Uterus (tissue), 4 donors: ENCODE results near the gene FUT2. TPM values are rescaled to one million over a fixed set of nuclear protein-coding genes. Genes with fewer than 3 reads are reported as not detected.

ENCODE experiments used
- DNase-seq, 2 donors: peaks; one replicate each; pipeline ENCODE4 v3.0.0-alpha.2; 2019 to 2020
- H3K27ac ChIP-seq, 2 donors: fragments of 200-600 bp; sonication (generic); 1 replicate in 1 of 2; 2 replicates in 1 of 2; pipeline ENCODE4 v1.5.1; 2016 to 2018
- H3K27me3 ChIP-seq, 2 donors: fragments of 200-600 bp; sonication (generic); one replicate each; pipeline ENCODE4 v1.5.1; 2018 to 2019; ENCODE audit warnings: control low read depth in 1 of 2
- H3K36me3 ChIP-seq, 2 donors: fragments of 200-600 bp; sonication (generic); one replicate each; pipeline ENCODE4 v1.5.1; 2019; ENCODE audit warnings: control low read depth in 1 of 2
- H3K4me1 ChIP-seq, 2 donors: fragments of 200-600 bp; sonication (generic); one replicate each; pipeline ENCODE4 v1.5.1; 2018 to 2019; ENCODE audit warnings: control low read depth in 1 of 2
- H3K4me3 ChIP-seq, 2 donors: fragments of 200-600 bp; sonication (generic); 1 replicate in 1 of 2; 2 replicates in 1 of 2; pipeline ENCODE4 v1.5.1; 2018 to 2019; ENCODE audit warnings: mild to moderate bottlenecking in 1 of 2
- H3K9me3 ChIP-seq, 2 donors: fragments of 200-600 bp; sonication (generic); one replicate each; pipeline ENCODE4 v1.5.1; 2019; ENCODE audit warnings: control low read depth in 1 of 2
- POLR2A ChIP-seq, 2 donors: fragments of 450-650 bp; IDR thresholded peaks; one replicate each; pipeline ENCODE4 v1.6.1; 2016; ENCODE audit warnings: antibody characterized with exemption in 2 of 2, mild to moderate bottlenecking in 1 of 2, moderate library complexity in 1 of 2
- intact Hi-C: fragments of 100-400 bp; cut with DNase I; formaldehyde crosslinking; loops from one replicate; pipeline ENCODE4 v1.15.1; 2023; ENCODE audit warnings: low total_unique reads
- total RNA-seq, 4 donors: library from RNA; depleted of rRNA in 3 of 4; stranded (reverse); fragments of >200 nt in 3 of 4; gene quantifications; one replicate each; pipeline versions ENCODE4 v1.1.0 to v1.2.4, GENCODE V29; 2014 to 2023
- TF ChIP-seq, protein P1 (sequence below), 4 experiments: fragments of 200-600 bp in 2 of 4; fragments of 450-650 bp in 2 of 4; sonication (generic) in 2 of 4; IDR thresholded peaks; one replicate each; pipeline ENCODE4 v1.5.1; 2016 to 2019; ENCODE audit warnings: antibody characterized with exemption in 4 of 4, mild to moderate bottlenecking in 2 of 4, moderate library complexity in 1 of 4
- donor health status: DM: yes; HTN: yes; CAD: no.

Gene FUT2
- total RNA-seq, 4 donors from 2014 or later, result 1.0 TPM; not detected in 3

DNA sequence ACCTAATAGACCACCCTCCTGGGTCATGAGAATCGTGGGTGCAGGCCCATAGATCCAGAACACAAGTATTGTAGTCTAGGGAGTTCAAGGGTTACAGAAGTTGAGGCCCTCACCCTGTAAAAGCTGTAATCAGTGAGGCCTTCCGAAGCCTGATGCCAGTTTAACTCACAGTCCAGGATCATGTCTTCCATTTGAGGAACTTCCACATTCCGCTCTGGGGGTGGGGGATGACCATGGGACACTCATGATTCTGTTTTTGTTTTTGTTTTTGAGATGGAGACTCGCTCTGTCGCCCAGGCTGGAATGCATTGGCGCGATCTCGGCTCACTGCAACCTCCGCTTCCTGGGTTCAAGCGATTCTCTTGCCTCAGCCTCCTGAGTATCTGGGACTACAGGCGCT is 46.3 kb downstream of the FUT2 start:
- H3K36me3 ChIP-seq, result no peaks in the 10 kb centered on the region
- H3K4me1 ChIP-seq, result peaks cover 0 to 5% of the 10 kb centered on the region in 2 donors
- intact Hi-C loops, result no loop called here
- no peaks in the 10 kb centered on the region for H3K27me3 ChIP-seq
- no peaks in the 10 kb centered on the region for H3K9me3 ChIP-seq
- TF ChIP-seq, protein P1, sequence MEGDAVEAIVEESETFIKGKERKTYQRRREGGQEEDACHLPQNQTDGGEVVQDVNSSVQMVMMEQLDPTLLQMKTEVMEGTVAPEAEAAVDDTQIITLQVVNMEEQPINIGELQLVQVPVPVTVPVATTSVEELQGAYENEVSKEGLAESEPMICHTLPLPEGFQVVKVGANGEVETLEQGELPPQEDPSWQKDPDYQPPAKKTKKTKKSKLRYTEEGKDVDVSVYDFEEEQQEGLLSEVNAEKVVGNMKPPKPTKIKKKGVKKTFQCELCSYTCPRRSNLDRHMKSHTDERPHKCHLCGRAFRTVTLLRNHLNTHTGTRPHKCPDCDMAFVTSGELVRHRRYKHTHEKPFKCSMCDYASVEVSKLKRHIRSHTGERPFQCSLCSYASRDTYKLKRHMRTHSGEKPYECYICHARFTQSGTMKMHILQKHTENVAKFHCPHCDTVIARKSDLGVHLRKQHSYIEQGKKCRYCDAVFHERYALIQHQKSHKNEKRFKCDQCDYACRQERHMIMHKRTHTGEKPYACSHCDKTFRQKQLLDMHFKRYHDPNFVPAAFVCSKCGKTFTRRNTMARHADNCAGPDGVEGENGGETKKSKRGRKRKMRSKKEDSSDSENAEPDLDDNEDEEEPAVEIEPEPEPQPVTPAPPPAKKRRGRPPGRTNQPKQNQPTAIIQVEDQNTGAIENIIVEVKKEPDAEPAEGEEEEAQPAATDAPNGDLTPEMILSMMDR (IDR thresholded peaks at IDR 0.05), result no peak
- no peak for TF ChIP-seq POLR2A (IDR thresholded peaks at IDR 0.05)
- no peak overlapping the region for H3K4me3 ChIP-seq
- peak overlapping the region in 1 of 2 donors; percentile 81 for H3K27ac ChIP-seq
- DNase-seq, result no peak

DNA sequence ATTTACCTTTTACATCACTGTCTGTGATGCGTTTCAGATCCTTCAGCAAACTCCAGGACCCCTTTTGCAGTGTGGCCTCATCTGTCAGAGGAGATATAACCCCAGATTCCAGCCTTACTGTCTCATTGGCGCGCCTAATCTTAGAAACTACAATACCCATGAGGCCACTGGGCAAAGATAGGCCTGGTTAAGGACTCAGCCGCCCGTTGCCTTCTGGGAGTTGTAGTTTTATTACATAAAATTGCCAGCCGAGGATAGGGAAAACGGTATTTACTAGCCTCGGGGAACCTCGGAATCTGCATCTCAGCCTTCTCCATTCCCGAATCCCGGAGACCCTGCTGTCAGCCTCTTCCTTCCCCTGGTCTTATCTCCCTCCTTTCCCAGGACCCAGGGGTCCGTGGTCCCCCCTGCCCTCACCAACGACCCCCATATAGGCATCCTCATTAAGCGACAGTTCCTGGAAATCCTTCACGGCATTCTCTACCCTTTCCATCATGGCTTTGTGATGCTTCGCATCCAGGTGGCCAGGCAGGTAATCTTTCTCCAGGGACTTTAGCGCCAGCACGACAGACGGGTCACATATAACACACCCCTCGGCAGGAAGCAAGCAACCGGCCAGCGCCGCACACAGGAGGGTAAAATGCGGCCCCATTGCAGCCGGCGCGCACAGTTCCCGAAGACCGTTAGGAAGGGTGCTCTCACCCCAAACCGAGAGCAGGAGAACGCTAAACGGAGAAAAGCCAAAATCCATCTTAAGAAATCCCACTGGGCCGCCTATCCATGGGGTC is 49.6 kb downstream of the FUT2 start:
- peak in 1 of 2 donors; percentile 65 for DNase-seq
- H3K4me3 ChIP-seq, result no peak overlapping the region
- H3K36me3 ChIP-seq, result no peaks in the 10 kb centered on the region
- no peaks in the 10 kb centered on the region for H3K27me3 ChIP-seq
- H3K27ac ChIP-seq, result no peak overlapping the region
- TF ChIP-seq, protein P1 (IDR thresholded peaks at IDR 0.05), result no peak
- no peak for TF ChIP-seq POLR2A (IDR thresholded peaks at IDR 0.05)
- H3K4me1 ChIP-seq, result no peaks in the 10 kb centered on the region
- intact Hi-C loops, result no loop called here
- H3K9me3 ChIP-seq, result no peaks in the 10 kb centered on the region

DNA sequence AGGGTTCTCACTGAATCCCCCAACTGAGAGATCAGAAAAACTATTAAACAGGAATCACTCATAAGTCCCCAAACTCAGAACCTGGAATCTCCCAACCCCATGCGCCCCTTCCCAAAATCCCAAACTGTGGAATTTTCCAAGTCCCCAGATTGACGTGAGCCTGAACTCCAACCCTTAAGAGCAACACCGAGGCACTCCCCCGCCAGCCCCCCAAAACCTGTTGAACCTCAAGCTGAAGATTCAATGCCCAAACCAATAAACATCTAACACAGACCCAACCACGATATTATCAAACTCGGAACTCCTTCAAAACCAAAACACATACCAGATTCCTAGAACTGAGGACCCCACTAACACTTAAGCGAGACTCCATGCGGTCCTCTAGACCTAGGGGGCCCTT is 50.3 kb downstream of the FUT2 start:
- H3K36me3 ChIP-seq, result no peaks in the 10 kb centered on the region
- no peaks in the 10 kb centered on the region for H3K9me3 ChIP-seq
- intact Hi-C loops, result no loop called here
- DNase-seq, result no peak
- H3K27me3 ChIP-seq, result no peaks in the 10 kb centered on the region
- no peaks in the 10 kb centered on the region for H3K4me1 ChIP-seq
- TF ChIP-seq, protein P1 (IDR thresholded peaks at IDR 0.05), result no peak
- no peak for TF ChIP-seq POLR2A (IDR thresholded peaks at IDR 0.05)
- peak overlapping the region in 1 of 2 donors; percentile 60 for H3K27ac ChIP-seq
- H3K4me3 ChIP-seq, result no peak overlapping the region

DNA sequence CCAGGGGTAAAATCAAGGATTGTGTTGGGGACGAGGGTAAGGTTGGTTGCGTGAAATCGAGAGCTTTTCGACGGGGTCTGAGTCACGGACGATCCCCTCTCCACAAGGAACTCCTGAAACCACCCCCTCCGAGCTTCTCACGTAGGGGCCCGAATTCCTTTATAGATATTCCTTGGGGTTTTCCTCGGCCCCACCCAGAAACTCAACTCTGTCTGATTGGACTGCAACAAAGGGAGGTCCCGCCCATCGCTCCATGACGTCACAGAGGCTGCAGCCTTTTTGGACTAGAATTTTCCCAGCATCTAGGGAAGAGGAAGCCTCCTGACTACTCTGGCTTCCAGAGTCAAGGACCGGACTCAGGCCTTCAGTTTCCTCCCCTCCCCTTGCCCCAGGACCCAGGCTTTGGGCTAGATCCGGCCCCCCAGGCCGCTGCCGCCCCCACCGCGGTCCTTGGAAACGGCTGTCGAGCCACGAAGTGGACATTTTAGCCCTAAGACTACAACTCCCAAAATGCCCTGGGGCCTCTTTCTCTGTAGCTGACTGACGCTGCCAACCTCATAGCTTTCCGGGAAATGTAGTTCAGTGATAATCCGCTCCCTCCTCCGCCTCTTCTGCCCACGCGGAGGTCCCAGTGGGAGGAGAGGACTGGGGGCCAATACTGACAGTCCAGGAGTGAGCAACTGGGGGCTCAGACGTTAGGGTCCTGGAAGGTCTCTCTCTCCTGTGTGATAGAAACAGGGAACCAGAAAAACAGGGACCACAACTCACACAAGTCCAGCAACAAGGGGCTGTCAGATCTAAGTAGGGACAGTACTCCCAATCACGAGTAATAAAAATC is 51.2 kb downstream of the FUT2 start, which contains the start of gene IZUMO1:
TSS of gene IZUMO1 (minus strand) at position 172 of the 838 bp plus-strand sequence. CDS start 1,050 bp downstream, outside the sequence.
- intact Hi-C loops, result no loop called here
- no peak for TF ChIP-seq POLR2A (IDR thresholded peaks at IDR 0.05)
- TF ChIP-seq, protein P1 (IDR thresholded peaks at IDR 0.05), result no peak
- Histone ChIP-seq H3K36me3 (no peaks in the 10 kb centered on the region), H3K4me1 (no peaks in the 10 kb centered on the region), H3K4me3 (no peak within 1 kb of the TSS), H3K27ac (peak within 1 kb of the TSS; percentile 54 to 60), H3K9me3 (no peaks in the 10 kb centered on the region), H3K27me3 (no peaks in the 10 kb centered on the region)
- peak; percentile 73 to 74 for DNase-seq
